Lung (tissue), 12 donors: Measurements from ENCODE around the gene LTBP2. TPM values are rescaled to one million over a fixed set of nuclear protein-coding genes. Genes with fewer than 3 reads are reported as not detected.
A peak's percentile ranks its signal among the peaks of the same experiment; 100 is the strongest.

Experiments
- ATAC-seq: fragments of 200-7000 bp; cut with Tn5 transposase; one replicate; pipeline ENCODE4 v1.9.1; 2020; ENCODE audit warnings: moderate number of reproducible peaks; ENCODE audit not compliant: insufficient read depth, low FRiP score
- DNase-seq, 3 donors: peaks; one replicate each; pipeline ENCODE4 v3.0.0-alpha.2; 2013 to 2017
- H3K27ac ChIP-seq, 2 donors: one replicate each; pipeline ENCODE4 v1.5.1; 2013; ENCODE audit warnings: mild to moderate bottlenecking in 2 of 2, moderate library complexity in 2 of 2, control low read depth in 1 of 2, inconsistent platforms in 1 of 2, low read depth in 1 of 2, low read length in 1 of 2
- H3K27me3 ChIP-seq, 3 donors: one replicate each; pipeline ENCODE4 v1.5.1; 2013; ENCODE audit warnings: low read length in 2 of 3; ENCODE audit not compliant: control insufficient read depth in 3 of 3, insufficient read depth in 3 of 3
- H3K36me3 ChIP-seq, 4 donors: one replicate each; pipeline ENCODE4 v1.5.1; 2013; ENCODE audit warnings: low read length in 4 of 4, mild to moderate bottlenecking in 1 of 4, moderate library complexity in 1 of 4; ENCODE audit not compliant: control insufficient read depth in 4 of 4, insufficient read depth in 4 of 4
- H3K4me1 ChIP-seq, 5 donors: one replicate each; pipeline ENCODE4 v1.5.1; 2013; ENCODE audit warnings: low read length in 5 of 5, mild to moderate bottlenecking in 2 of 5, moderate library complexity in 1 of 5; ENCODE audit not compliant: control insufficient read depth in 5 of 5, insufficient read depth in 5 of 5
- H3K4me3 ChIP-seq: one replicate; pipeline ENCODE4 v1.5.1; 2013; ENCODE audit warnings: mild to moderate bottlenecking, control low read depth, moderate library complexity
- H3K9ac ChIP-seq, 2 donors: one replicate each; pipeline ENCODE4 v1.5.1; 2013; ENCODE audit warnings: low read length in 2 of 2, control low read depth in 1 of 2; ENCODE audit not compliant: insufficient read depth in 1 of 2
- H3K9me3 ChIP-seq, 4 donors: one replicate each; pipeline ENCODE4 v1.5.1; 2013; ENCODE audit warnings: low read length in 3 of 4, mild to moderate bottlenecking in 1 of 4, moderate library complexity in 1 of 4; ENCODE audit not compliant: control insufficient read depth in 4 of 4, insufficient read depth in 3 of 4
- WGBS, 2 donors: extraction: QIAGEN DNeasy Blood & Tissue Kit; methylation state at CpG; one replicate each; pipeline ENCODE4 v1.1.7; 2013; 5-methylcytosine and 5-hydroxymethylcytosine counted together
- polyA plus RNA-seq, 2 donors: library from polyadenylated mRNA; stranded (reverse); fragments of 200-250 nt; gene quantifications; one replicate each; pipeline ENCODE4 v1.2.1, GENCODE V29; 2013
- total RNA-seq, 2 donors: library from RNA; depleted of rRNA in 1 of 2; stranded (reverse); fragments of >200 nt in 1 of 2; gene quantifications; one replicate each; pipeline ENCODE4 v1.2.1, GENCODE V29; 2014 to 2021
- TF ChIP-seq, protein P1 (sequence below): IDR thresholded peaks from 2 replicates; pipeline ENCODE4 v1.5.1; 2012; ENCODE audit warnings: mild to moderate bottlenecking; ENCODE audit errors: control extremely low read depth, extremely low read depth
- donor health status: control.
- donor health status: control.
- donor health status: Bipolar disorder and iron deficiency.
- donor health status: healthy.
- donor health status: DM: yes; HTN: yes; CAD: no.

LTBP2 gene
- total and polyA plus RNA-seq, 4 donors = 13.2 to 78.4 (median 25.8) TPM

DNA sequence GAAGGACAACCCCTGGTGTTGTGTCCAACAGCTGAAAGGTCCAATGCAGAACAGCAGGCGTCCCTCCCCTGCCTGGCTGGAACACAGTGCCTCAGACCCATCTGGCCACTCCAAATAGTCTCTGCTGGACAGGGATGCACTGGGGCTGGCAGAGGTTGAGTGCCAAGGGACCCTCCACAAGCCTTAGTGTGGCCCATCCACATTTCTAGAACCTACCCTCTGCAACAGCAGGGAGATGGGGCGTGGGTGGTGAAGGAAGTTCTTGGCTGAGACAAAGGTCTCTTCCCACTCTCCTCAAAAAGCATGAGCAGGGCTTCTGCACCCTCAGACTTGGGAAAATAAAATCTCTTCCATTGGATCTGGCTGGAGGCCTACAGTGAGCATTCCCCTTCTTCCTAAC lies 36.5 kb downstream of the LTBP2 start:
- no peaks in the 10 kb centered on the region for H3K27me3 ChIP-seq
- no peak overlapping the region for H3K27ac ChIP-seq
- H3K4me3 ChIP-seq = no peak overlapping the region
- H3K4me1 ChIP-seq = peaks cover 0 to 39% (median 20%) of the 10 kb centered on the region in 5 donors
- no peak for ATAC-seq
- H3K9me3 ChIP-seq = no peaks in the 10 kb centered on the region
- no peak overlapping the region for H3K9ac ChIP-seq
- 88 to 89% methylated on average over 2 of the region's 2 CpGs for WGBS, 2 donors
- DNase-seq = no peak
- H3K36me3 ChIP-seq = no peaks in the 10 kb centered on the region
- TF ChIP-seq, protein P1, sequence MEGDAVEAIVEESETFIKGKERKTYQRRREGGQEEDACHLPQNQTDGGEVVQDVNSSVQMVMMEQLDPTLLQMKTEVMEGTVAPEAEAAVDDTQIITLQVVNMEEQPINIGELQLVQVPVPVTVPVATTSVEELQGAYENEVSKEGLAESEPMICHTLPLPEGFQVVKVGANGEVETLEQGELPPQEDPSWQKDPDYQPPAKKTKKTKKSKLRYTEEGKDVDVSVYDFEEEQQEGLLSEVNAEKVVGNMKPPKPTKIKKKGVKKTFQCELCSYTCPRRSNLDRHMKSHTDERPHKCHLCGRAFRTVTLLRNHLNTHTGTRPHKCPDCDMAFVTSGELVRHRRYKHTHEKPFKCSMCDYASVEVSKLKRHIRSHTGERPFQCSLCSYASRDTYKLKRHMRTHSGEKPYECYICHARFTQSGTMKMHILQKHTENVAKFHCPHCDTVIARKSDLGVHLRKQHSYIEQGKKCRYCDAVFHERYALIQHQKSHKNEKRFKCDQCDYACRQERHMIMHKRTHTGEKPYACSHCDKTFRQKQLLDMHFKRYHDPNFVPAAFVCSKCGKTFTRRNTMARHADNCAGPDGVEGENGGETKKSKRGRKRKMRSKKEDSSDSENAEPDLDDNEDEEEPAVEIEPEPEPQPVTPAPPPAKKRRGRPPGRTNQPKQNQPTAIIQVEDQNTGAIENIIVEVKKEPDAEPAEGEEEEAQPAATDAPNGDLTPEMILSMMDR = no peak

DNA sequence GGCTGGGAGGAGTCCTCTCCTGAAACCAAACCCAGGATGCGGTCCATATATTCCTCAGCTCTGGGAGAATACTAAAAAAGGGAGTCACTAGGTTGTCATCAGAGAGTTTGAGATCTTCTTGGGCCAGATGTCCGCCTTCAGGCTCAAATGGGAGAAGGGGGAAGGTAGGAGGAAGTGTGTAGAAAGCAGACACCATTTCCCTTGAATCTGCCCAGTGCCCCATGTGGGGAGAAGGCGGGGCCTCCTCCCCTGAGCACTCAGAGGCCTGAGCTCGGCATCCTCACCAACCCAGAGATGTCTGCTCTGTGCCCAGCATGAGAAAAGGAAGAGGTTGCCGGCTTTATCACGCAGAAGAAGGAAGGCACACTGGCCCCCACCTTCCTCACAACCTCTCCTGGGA lies 37.3 kb downstream of the LTBP2 start:
- Histone ChIP-seq H3K36me3 (no peaks in the 10 kb centered on the region), H3K4me1 (peaks cover 0 to 47% (median 28%) of the 10 kb centered on the region in 5 donors), H3K4me3 (no peak overlapping the region), H3K9ac (no peak overlapping the region), H3K27ac (peak overlapping the region in 1 of 2 donors; percentile 15), H3K9me3 (no peaks in the 10 kb centered on the region), H3K27me3 (no peaks in the 10 kb centered on the region)
- 52 to 75% methylated on average over 6 of the region's 6 CpGs for WGBS, 2 donors
- TF ChIP-seq, protein P1 = no peak
- no peak for ATAC-seq
- no peak for DNase-seq

DNA sequence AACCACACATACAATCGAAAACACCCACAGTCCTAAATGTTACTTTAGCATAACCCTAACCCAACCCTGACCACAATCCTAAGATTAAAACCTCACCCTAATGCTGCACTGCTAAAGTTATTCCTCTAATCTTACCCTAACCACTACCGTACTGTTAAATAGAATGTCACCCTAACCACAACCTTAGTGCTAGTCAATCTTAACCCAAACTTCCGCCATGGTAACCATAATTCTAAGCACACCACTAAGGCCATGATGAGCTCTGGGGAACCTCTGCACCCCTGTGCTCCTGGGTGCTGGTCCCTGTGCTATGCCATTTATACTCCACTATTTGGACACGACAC lies 38.0 kb downstream of the LTBP2 start:
- TF ChIP-seq, protein P1 = no peak
- DNase-seq = no peak
- WGBS, 2 donors = 83 to 84% methylated on average over 4 of the region's 4 CpGs
- Histone ChIP-seq H3K4me1 (peaks cover 0 to 53% (median 32%) of the 10 kb centered on the region in 5 donors), H3K27ac (peak overlapping the region in 1 of 2 donors; percentile 15), H3K9me3 (no peaks in the 10 kb centered on the region), H3K9ac (no peak overlapping the region), H3K36me3 (no peaks in the 10 kb centered on the region), H3K27me3 (no peaks in the 10 kb centered on the region), H3K4me3 (no peak overlapping the region)
- no peak for ATAC-seq

DNA sequence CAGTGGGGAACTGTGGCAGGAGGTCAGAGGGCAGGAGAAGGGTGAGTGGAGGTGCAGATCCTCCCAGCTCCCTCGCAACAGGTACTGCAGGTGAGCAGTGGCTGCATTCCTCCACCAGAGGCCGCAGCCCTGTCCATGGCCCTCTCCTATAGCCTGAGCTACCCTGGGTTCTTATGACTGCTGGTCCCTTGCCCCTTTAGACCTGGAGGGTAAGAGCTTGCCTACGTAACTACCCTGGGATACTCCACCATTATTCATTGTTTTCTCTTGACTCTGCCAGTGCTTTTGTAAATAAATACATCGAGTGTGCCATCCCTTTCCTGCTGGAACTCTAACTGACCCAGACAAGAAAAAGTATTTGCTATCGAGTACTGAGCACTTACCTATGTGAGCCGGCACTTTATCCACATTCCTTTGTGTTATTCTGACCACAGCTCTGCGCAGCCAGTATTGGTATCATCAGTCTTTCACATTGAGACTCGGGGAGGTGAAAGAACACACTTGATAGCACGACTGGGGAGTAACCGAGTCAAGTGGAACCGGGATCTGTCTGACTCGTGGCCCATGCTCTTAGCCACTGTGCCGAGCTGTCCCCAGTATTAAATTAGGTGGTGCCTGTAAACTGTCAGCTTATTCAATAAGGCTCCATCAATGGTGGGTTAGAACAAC lies 38.5 kb downstream of the LTBP2 start:
- WGBS, 2 donors = 56 to 76% methylated on average over 13 of the region's 13 CpGs
- no peak overlapping the region for H3K4me3 ChIP-seq
- TF ChIP-seq, protein P1 = no peak
- peak overlapping the region in 1 of 2 donors; percentile 29 for H3K27ac ChIP-seq
- no peaks in the 10 kb centered on the region for H3K9me3 ChIP-seq
- no peak overlapping the region for H3K9ac ChIP-seq
- no peaks in the 10 kb centered on the region for H3K36me3 ChIP-seq
- peaks cover 0 to 56% (median 32%) of the 10 kb centered on the region in 5 donors for H3K4me1 ChIP-seq
- no peak for DNase-seq
- no peaks in the 10 kb centered on the region for H3K27me3 ChIP-seq
- ATAC-seq = no peak
